A549 (cell line): ENCODE results near the gene RD3L.

Experiments used
- CTCF ChIP-seq: fragments of >200 bp; sonication (Bioruptor Twin); formaldehyde crosslinking; IDR thresholded peaks from 3 replicates; pipeline ENCODE4 v1.5.1; 2016
- EP300 ChIP-seq, 2 experiments: fragments of >200 bp; sonication (Bioruptor Twin); formaldehyde crosslinking; IDR thresholded peaks; 2 replicates in 1 of 2; 3 replicates in 1 of 2; pipeline ENCODE4 v1.6.1; 2016 to 2017
- POLR2A ChIP-seq: IDR thresholded peaks from 2 replicates; pipeline ENCODE4 v1.6.1; 2012; ENCODE audit warnings: mild to moderate bottlenecking, low read length
- RAD21 ChIP-seq, 2 experiments: fragments of >200 bp in 1 of 2; sonication (Bioruptor Twin) in 1 of 2; formaldehyde crosslinking in 1 of 2; IDR thresholded peaks in 1 of 2; conservative IDR thresholded peaks in 1 of 2; 2 replicates in 1 of 2; 3 replicates in 1 of 2; pipeline ENCODE4 v1.6.1; 2012 to 2018; ENCODE audit warnings: inconsistent platforms in 1 of 2
- RCOR1 ChIP-seq: fragments of 150-350 bp; IDR thresholded peaks from 2 replicates; pipeline ENCODE4 v1.6.1; 2014; ENCODE audit warnings: antibody characterized with exemption, low read length, low read depth
- USF2 ChIP-seq: fragments of 450-650 bp; IDR thresholded peaks from 2 replicates; pipeline ENCODE4 v1.6.1; 2014; ENCODE audit warnings: antibody characterized with exemption
- ZC3H11A ChIP-seq: fragments of 450-650 bp; IDR thresholded peaks from 2 replicates; pipeline ENCODE4 v1.6.1; 2014; ENCODE audit warnings: antibody characterized with exemption, mild to moderate bottlenecking

- TF ChIP-seq USF2 (no peak), CTCF (no peak), RAD21 (conservative IDR thresholded peaks at IDR 0.05 in 1 of 2, IDR thresholded peaks at IDR 0.05 in 1 of 2) (no peak), POLR2A (no peak), RCOR1 (no peak), EP300 (IDR thresholded peaks at IDR 0.05) (no peak), ZC3H11A (no peak)
Observed at GRCh38 chr14:103943673-103944072, 1.3 kb upstream of the RD3L start.
